SU-DHL-6 (cell line): ENCODE measurements around the gene FAM229A.

ENCODE experiments used
- H2AFZ ChIP-seq: fragments of 200-600 bp; sonication (generic); 2 replicates; pipeline ENCODE4 v1.6.1; 2014; ENCODE audit warnings: low read depth, mild to moderate bottlenecking, moderate library complexity, mixed read lengths, antibody characterized with exemption, low read length; ENCODE audit not compliant: severe bottlenecking
- H3F3A ChIP-seq: fragments of 200-600 bp; shearing (Covaris generic); 2 replicates; pipeline ENCODE4 v1.6.0; 2016; ENCODE audit warnings: antibody characterized with exemption, mild to moderate bottlenecking; ENCODE audit not compliant: insufficient read depth
- H3K27ac ChIP-seq: fragments of 200-600 bp; sonication (generic); 2 replicates; pipeline ENCODE4 v1.5.1; 2016; ENCODE audit warnings: low read depth, mild to moderate bottlenecking, low read length, moderate library complexity, mixed read lengths
- H3K27me3 ChIP-seq: fragments of 200-600 bp; sonication (generic), shearing (Covaris generic); 2 replicates; pipeline ENCODE4 v1.6.0; 2014; ENCODE audit warnings: mild to moderate bottlenecking, low read length
- H3K36me3 ChIP-seq: fragments of 200-600 bp; sonication (generic); 2 replicates; pipeline ENCODE4 v1.6.1; 2014; ENCODE audit warnings: mild to moderate bottlenecking, low read length, mixed read lengths
- H3K4me2 ChIP-seq: fragments of 300-600, 200-600 bp; shearing (Covaris generic), sonication (generic); 2 replicates; pipeline ENCODE4 v1.6.0; 2014; ENCODE audit warnings: low read length, low read depth, mild to moderate bottlenecking; ENCODE audit not compliant: poor library complexity, severe bottlenecking
- H3K4me3 ChIP-seq: fragments of 200-600 bp; sonication (generic); 2 replicates; pipeline ENCODE4 v1.5.1; 2014; ENCODE audit warnings: antibody characterized with exemption, low read length, mild to moderate bottlenecking, mixed read lengths; ENCODE audit not compliant: insufficient read depth, poor library complexity, severe bottlenecking
- H3K79me2 ChIP-seq: fragments of 200-600 bp; sonication (generic); 2 replicates; pipeline ENCODE4 v1.6.1; 2014; ENCODE audit warnings: mild to moderate bottlenecking, low read length, moderate library complexity; ENCODE audit not compliant: insufficient read depth
- H3K9ac ChIP-seq: fragments of 200-600 bp; sonication (generic); 2 replicates; pipeline ENCODE4 v1.7.0; 2014; ENCODE audit warnings: mild to moderate bottlenecking, low read length
- H3K9me2 ChIP-seq: fragments of 200-600 bp; sonication (generic); replicated peaks from 2 replicates; pipeline ENCODE4 v1.6.1; 2014; ENCODE audit warnings: low read length; ENCODE audit not compliant: insufficient read depth
- H3K9me3 ChIP-seq: fragments of 200-600 bp; sonication (generic); 2 replicates; pipeline ENCODE4 v1.6.1; 2014; ENCODE audit warnings: low read length, mixed read lengths; ENCODE audit not compliant: insufficient read depth
- H4K20me1 ChIP-seq: fragments of 200-600 bp; sonication (generic); 2 replicates; pipeline ENCODE4 v1.6.1; 2014; ENCODE audit warnings: low read depth, mild to moderate bottlenecking, antibody characterized with exemption, low read length, moderate library complexity, mixed read lengths
- CTCF ChIP-seq: fragments of 200-600 bp; sonication (generic); IDR thresholded peaks from one replicate; pipeline ENCODE4 v1.5.1; 2017; ENCODE audit warnings: antibody characterized with exemption, mild to moderate bottlenecking, low read length, moderate library complexity; ENCODE audit not compliant: insufficient read depth, poor library complexity, severe bottlenecking
- EZH2phosphoT487 ChIP-seq: fragments of 200-600 bp; sonication (generic), shearing (Covaris generic); conservative IDR thresholded peaks from 2 replicates; pipeline ENCODE4 v1.6.1; 2018; ENCODE audit warnings: mild to moderate bottlenecking, antibody characterized with exemption, low read length, moderate library complexity, mixed read lengths

FAM229A gene

DNA sequence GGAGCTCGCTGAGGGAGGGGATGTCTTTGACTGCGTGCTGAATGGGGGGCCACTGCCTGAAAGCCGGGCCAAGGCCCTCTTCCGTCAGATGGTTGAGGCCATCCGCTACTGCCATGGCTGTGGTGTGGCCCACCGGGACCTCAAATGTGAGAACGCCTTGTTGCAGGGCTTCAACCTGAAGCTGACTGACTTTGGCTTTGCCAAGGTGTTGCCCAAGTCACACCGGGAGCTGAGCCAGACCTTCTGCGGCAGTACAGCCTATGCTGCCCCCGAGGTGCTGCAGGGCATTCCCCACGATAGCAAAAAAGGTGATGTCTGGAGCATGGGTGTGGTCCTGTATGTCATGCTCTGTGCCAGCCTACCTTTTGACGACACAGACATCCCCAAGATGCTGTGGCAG lies 1.4 kb upstream of the FAM229A start:
- Histone ChIP-seq H3K4me2 (no peak overlapping the region), H3K36me3 (no peaks in the 10 kb centered on the region), H3K9me3 (no peaks in the 10 kb centered on the region), H3F3A (no peaks in the 10 kb centered on the region), H3K4me3 (no peak overlapping the region), H3K9me2 (no peaks in the 10 kb centered on the region), H3K79me2 (no peaks in the 10 kb centered on the region), H4K20me1 (no peaks in the 10 kb centered on the region), H3K9ac (no peak overlapping the region), H3K27ac (no peak overlapping the region), H2AFZ (no peak overlapping the region), H3K27me3 (no peaks in the 10 kb centered on the region)
- TF ChIP-seq EZH2phosphoT487: no peak
- TF ChIP-seq CTCF: no peak

DNA sequence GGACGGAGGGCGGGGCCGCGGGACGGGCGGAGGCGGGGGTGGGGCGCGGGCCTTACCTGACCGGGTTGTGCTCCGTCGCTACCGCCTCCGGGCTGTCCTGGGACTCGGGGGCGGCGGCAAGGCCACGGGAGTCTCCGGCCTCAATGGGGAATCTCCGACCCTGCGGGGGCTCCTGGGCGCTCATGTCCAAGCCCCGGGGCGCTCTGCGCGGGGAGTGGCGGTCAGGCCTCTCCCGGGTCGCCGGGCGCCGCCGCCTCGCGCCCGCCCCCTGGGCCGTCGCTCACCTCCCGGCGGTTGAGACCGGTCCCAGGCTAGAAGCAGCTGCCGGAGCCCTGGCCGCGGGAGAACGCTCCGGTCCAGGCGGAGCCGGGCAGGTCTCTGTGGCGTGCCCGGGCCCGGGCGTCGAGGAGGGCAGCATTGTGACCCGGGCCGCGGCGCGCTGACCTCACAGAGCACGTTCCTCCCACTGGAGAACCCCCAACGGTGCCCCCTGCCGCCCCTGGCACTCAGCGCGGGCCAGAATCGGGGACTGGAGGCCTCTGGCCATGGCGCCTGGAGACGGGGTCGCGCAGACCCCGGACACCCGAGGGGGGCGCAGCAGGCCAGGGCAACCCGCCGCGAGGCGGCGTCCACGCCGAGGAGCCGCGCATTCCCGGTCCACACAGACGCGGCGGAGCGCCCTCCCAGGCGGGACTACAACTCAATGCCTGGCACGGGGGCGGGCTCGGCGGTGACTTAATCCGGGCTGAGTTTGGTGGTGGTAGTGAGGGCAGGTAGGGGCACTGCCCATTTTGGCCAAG lies 411 bp downstream of the FAM229A start:
- Histone ChIP-seq H3K36me3 (no peaks in the 10 kb centered on the region), H3K9me2 (no peaks in the 10 kb centered on the region), H3F3A (no peaks in the 10 kb centered on the region), H3K4me3 (no peak overlapping the region), H3K9me3 (no peaks in the 10 kb centered on the region), H3K27me3 (no peaks in the 10 kb centered on the region), H3K27ac (no peak overlapping the region), H3K9ac (no peak overlapping the region), H2AFZ (no peak overlapping the region), H3K79me2 (no peaks in the 10 kb centered on the region), H3K4me2 (no peak overlapping the region), H4K20me1 (no peaks in the 10 kb centered on the region)
- TF ChIP-seq CTCF: no peak
- no peak for TF ChIP-seq EZH2phosphoT487

DNA sequence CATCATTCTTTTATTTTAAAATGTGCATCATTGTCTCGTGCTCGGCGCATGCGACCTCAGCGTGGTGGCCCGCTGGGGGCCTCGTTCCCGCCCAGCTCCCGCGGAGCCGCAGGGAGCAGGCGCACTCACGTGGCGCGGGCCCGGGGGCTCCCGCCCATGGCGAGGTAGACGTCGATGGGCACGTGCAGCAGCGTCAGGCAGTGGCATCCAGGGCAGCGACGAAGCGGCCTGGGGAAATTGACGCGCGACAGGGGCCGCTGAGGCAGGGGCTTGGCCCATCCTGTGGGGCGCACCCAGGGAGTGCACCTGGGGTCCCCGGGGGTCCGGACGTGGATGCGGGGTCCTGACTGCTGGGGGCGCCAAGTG lies 994 bp downstream of the FAM229A start:
- Histone ChIP-seq H3K4me3 (no peak overlapping the region), H3K27ac (no peak overlapping the region)
- TF ChIP-seq EZH2phosphoT487 (no peak), CTCF (no peak)

More for the DNA sequence above, 994 bp downstream of the FAM229A start:
- Histone ChIP-seq H4K20me1 (no peaks in the 10 kb centered on the region), H3K36me3 (no peaks in the 10 kb centered on the region), H3K27me3 (no peaks in the 10 kb centered on the region), H3K9ac (no peak overlapping the region), H3K4me2 (no peak overlapping the region), H2AFZ (no peak overlapping the region), H3K79me2 (no peaks in the 10 kb centered on the region), H3F3A (no peaks in the 10 kb centered on the region), H3K9me2 (no peaks in the 10 kb centered on the region), H3K9me3 (no peaks in the 10 kb centered on the region)
